HAP-1 (cell line): ENCODE data around the gene TRIM62.

ENCODE experiments used
- DNase-seq, 2 experiments: peaks; one replicate each; pipeline ENCODE4 v3.0.0-alpha.2; 2016 to 2020; ENCODE audit warnings: low spot score in 2 of 2
- H3K27me3 ChIP-seq: fragments of 250-450 bp; sonication (Bioruptor Pico); 2 replicates; pipeline ENCODE4 v1.5.1; 2020; ENCODE audit warnings: low read depth, mild to moderate bottlenecking, moderate library complexity
- H3K36me3 ChIP-seq: fragments of 250-450 bp; sonication (Bioruptor Pico); replicated peaks from 2 replicates; pipeline ENCODE4 v1.5.1; 2020; ENCODE audit warnings: mild to moderate bottlenecking
- H3K4me1 ChIP-seq: fragments of 250-450 bp; sonication (Bioruptor Pico); 2 replicates; pipeline ENCODE4 v1.5.1; 2020; ENCODE audit warnings: mild to moderate bottlenecking
- H3K4me3 ChIP-seq: fragments of 250-450 bp; sonication (Bioruptor Pico); 2 replicates; pipeline ENCODE4 v1.5.1; 2020; ENCODE audit warnings: mild to moderate bottlenecking, moderate library complexity
- H3K9me3 ChIP-seq: fragments of 250-450 bp; sonication (Bioruptor Pico); 2 replicates; pipeline ENCODE4 v1.5.1; 2020; ENCODE audit warnings: mild to moderate bottlenecking, moderate library complexity
- in situ Hi-C: fragments of 300-500 bp; cut with MboI; formaldehyde crosslinking; loops from 3 replicates; pipeline ENCODE4 v1.14.3; 2020; ENCODE audit warnings: low sequenced_read_pairs, inconsistent platforms, mixed read lengths

The TRIM62 gene

GRCh38 chr1:33159577-33159976, 22.3 kb downstream of the TRIM62 start:
- in situ Hi-C loops, result no loop called here
- H3K36me3 ChIP-seq, result no peaks in the 10 kb centered on the region

GRCh38 chr1:33158366-33158765, 23.5 kb downstream of the TRIM62 start:
- Histone ChIP-seq H3K36me3 (peaks cover 3% of the 10 kb centered on the region; the same call in 1 of the 2 replicates), H3K27me3 (no peaks in the 10 kb centered on the region), H3K4me1 (peaks cover 4% of the 10 kb centered on the region), H3K4me3 (no peak overlapping the region), H3K9me3 (no peaks in the 10 kb centered on the region)
- in situ Hi-C loops, result no loop called here
- no peak for DNase-seq

More at GRCh38 chr1:33159577-33159976, 22.3 kb downstream of the TRIM62 start:
- no peak for DNase-seq
- Histone ChIP-seq H3K27me3 (no peaks in the 10 kb centered on the region), H3K9me3 (no peaks in the 10 kb centered on the region), H3K4me1 (no peaks in the 10 kb centered on the region), H3K4me3 (no peak overlapping the region)

GRCh38 chr1:33157131-33157530, 24.7 kb downstream of the TRIM62 start:
- Histone ChIP-seq H3K9me3 (no peaks in the 10 kb centered on the region), H3K4me3 (no peak overlapping the region), H3K36me3 (peaks cover 5% of the 10 kb centered on the region; the same call in 1 of the 2 replicates), H3K4me1 (peaks cover 12% of the 10 kb centered on the region), H3K27me3 (no peaks in the 10 kb centered on the region)
- no peak for DNase-seq
- in situ Hi-C loops, result no loop called here

GRCh38 chr1:33155877-33156538, 25.8 kb downstream of the TRIM62 start:
- Histone ChIP-seq H3K4me3 (no peak overlapping the region), H3K27me3 (no peaks in the 10 kb centered on the region), H3K4me1 (peaks cover 15% of the 10 kb centered on the region), H3K36me3 (peaks cover 5% of the 10 kb centered on the region; the same call in 1 of the 2 replicates), H3K9me3 (no peaks in the 10 kb centered on the region)
- DNase-seq, result no peak
- in situ Hi-C loops, result no loop called here

GRCh38 chr1:33153650-33154049, 28.2 kb downstream of the TRIM62 start:
- DNase-seq, result no peak
- peaks cover 15% of the 10 kb centered on the region for H3K4me1 ChIP-seq

GRCh38 chr1:33152685-33153432, 29.0 kb downstream of the TRIM62 start:
- Histone ChIP-seq H3K36me3 (peaks cover 5% of the 10 kb centered on the region; the same call in 1 of the 2 replicates), H3K27me3 (no peaks in the 10 kb centered on the region), H3K9me3 (no peaks in the 10 kb centered on the region), H3K4me1 (peaks cover 15% of the 10 kb centered on the region), H3K4me3 (no peak overlapping the region)
- in situ Hi-C loops, result no loop called here
- DNase-seq, result peak; percentile 91 to 96

More at GRCh38 chr1:33153650-33154049, 28.2 kb downstream of the TRIM62 start:
- in situ Hi-C loops, result no loop called here
- peaks cover 5% of the 10 kb centered on the region; the same call in 1 of the 2 replicates for H3K36me3 ChIP-seq
- no peaks in the 10 kb centered on the region for H3K9me3 ChIP-seq
- H3K27me3 ChIP-seq, result no peaks in the 10 kb centered on the region
- no peak overlapping the region for H3K4me3 ChIP-seq

DNA sequence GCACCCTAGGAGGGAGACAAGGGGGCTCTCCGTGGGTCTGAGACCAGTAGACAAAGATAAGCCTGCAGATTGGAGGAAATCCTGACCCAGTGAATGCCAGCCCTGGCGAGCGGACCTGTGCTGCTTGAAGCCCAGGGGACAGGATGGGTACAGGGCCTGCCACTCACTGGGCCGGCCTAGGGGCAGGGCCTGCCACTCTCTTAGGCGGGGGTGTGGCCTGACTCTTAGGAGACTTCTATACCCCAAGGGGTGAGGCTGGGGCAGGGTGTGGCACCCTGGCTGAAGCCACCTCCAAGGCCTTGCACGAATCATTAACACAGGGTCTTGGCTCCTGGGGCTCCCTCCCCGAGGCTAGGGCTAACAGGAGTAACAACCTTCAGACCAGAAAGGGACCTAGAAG, 30.7 kb downstream of the TRIM62 start:
- no peaks in the 10 kb centered on the region for H3K9me3 ChIP-seq
- H3K4me1 ChIP-seq, result peaks cover 15% of the 10 kb centered on the region
- no peak for DNase-seq
- no peaks in the 10 kb centered on the region for H3K27me3 ChIP-seq
- H3K36me3 ChIP-seq, result peaks cover 5% of the 10 kb centered on the region; the same call in 1 of the 2 replicates
- in situ Hi-C loops, result no loop called here
- H3K4me3 ChIP-seq, result no peak overlapping the region

GRCh38 chr1:33150522-33150921, 31.3 kb downstream of the TRIM62 start:
- peaks cover 5% of the 10 kb centered on the region; the same call in 1 of the 2 replicates for H3K36me3 ChIP-seq
- in situ Hi-C loops, result no loop called here
- no peak for DNase-seq
- peaks cover 15% of the 10 kb centered on the region for H3K4me1 ChIP-seq
- no peaks in the 10 kb centered on the region for H3K27me3 ChIP-seq
- no peaks in the 10 kb centered on the region for H3K9me3 ChIP-seq
- H3K4me3 ChIP-seq, result no peak overlapping the region

GRCh38 chr1:33149453-33150190, 32.2 kb downstream of the TRIM62 start:
- H3K4me1 ChIP-seq, result peaks cover 15% of the 10 kb centered on the region
- in situ Hi-C loops, result loop anchor here (25.0 kb wide), 1 partner anchor 463 kb away; no protein-coding TSS in a partner anchor

GRCh38 chr1:33148615-33149014, 33.2 kb downstream of the TRIM62 start:
- Histone ChIP-seq H3K36me3 (peaks cover 4% of the 10 kb centered on the region; the same call in 1 of the 2 replicates), H3K27me3 (no peaks in the 10 kb centered on the region), H3K4me3 (no peak overlapping the region), H3K9me3 (no peaks in the 10 kb centered on the region), H3K4me1 (peaks cover 14% of the 10 kb centered on the region)
- no peak for DNase-seq
- in situ Hi-C loops, result loop anchor here (25.0 kb wide), 1 partner anchor 464 kb away; no protein-coding TSS in a partner anchor

More at GRCh38 chr1:33149453-33150190, 32.2 kb downstream of the TRIM62 start:
- no peaks in the 10 kb centered on the region for H3K9me3 ChIP-seq
- peaks cover 5% of the 10 kb centered on the region; the same call in 1 of the 2 replicates for H3K36me3 ChIP-seq
- DNase-seq, result no peak
- no peak overlapping the region for H3K4me3 ChIP-seq
- no peaks in the 10 kb centered on the region for H3K27me3 ChIP-seq

DNA sequence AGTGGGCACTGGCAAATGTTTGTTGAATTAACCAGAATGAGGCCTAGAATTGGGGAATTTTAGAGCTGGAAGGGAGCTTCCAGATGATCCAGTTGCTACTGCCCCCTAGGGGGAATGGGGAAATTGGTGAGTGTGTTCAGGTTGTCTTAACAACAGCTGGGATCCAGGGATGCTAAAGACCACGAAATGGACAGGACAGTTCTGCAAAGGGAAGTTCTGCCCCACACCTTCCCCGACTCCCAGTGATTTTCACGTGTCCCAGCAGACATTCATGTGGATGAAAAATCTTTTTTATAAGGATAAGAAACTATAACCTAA, 33.9 kb downstream of the TRIM62 start:
- Histone ChIP-seq H3K9me3 (no peaks in the 10 kb centered on the region), H3K36me3 (no peaks in the 10 kb centered on the region), H3K4me3 (no peak overlapping the region), H3K4me1 (peaks cover 8% of the 10 kb centered on the region), H3K27me3 (no peaks in the 10 kb centered on the region)
- in situ Hi-C loops, result loop anchor here (25.0 kb wide), 1 partner anchor 464 kb away; no protein-coding TSS in a partner anchor
- DNase-seq, result peak; percentile 30 to 57

DNA sequence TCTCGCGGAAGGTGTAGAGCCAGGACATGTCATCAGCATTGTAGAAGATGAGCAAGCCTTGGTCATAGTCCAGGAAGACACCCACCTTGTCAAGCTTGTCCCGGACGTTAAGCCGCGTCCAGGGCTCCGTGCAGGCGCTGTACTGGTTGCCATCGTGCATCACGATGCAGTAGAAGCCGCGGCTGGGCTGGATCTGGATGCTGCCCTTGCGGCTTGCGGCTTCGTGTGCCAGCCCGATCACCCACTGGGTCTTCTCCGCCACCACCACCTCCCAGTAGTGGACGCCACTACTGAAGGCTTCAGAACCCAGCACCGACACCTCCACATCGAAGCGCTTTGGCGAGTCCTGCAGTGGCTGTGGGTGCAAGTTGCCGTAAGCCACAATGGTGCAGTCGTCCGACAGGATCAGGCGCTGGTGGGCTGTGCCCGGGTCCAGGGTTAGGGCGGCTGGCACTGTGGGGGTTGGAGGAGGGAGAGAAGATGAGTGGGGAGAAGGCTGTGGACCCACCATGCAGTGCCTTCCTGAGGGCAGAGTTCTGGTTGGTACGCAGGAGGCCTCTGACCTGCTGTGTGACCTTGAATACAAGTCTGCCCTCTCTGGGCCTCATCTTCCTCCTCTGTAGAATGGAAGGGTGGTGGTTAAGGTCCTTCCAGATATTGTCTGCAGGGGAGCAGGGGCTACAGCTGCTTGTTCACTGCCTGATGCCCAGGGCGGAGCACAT, 34.4 kb downstream of the TRIM62 start:
- no peak overlapping the region for H3K4me3 ChIP-seq
- H3K9me3 ChIP-seq, result no peaks in the 10 kb centered on the region
- in situ Hi-C loops, result loop anchor here (25.0 kb wide), 1 partner anchor 465 kb away; no protein-coding TSS in a partner anchor

DNA sequence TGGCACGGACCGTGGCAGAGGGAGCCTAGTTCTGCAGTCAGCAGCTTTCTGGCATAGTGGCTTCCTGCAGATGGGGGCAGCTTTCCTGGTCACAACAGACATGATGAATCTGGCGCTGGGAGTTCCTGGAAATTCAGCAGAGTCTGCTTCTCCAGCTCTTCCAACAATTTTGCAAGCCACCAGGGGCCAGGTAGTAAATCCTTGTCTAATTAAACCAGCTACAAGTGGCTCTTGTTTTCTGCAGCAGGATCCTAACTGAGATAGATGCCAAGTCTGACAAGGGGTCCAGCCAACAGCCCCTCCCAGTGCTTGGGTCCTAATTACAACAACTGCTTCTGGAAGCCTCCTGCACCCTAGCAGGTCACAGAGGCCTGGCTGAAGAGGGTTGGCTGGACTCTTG, 35.8 kb downstream of the TRIM62 start:
- H3K4me1 ChIP-seq, result no peaks in the 10 kb centered on the region
- no peak for DNase-seq
- in situ Hi-C loops, result loop anchor here (25.0 kb wide), 1 partner anchor 466 kb away; no protein-coding TSS in a partner anchor
- H3K4me3 ChIP-seq, result no peak overlapping the region
- no peaks in the 10 kb centered on the region for H3K9me3 ChIP-seq
- no peaks in the 10 kb centered on the region for H3K27me3 ChIP-seq
- no peaks in the 10 kb centered on the region for H3K36me3 ChIP-seq

More for the DNA sequence above, 34.4 kb downstream of the TRIM62 start:
- Histone ChIP-seq H3K36me3 (no peaks in the 10 kb centered on the region), H3K4me1 (peaks cover 4% of the 10 kb centered on the region), H3K27me3 (no peaks in the 10 kb centered on the region)
- no peak for DNase-seq
